Neural progenitor cell (in vitro differentiated cells): ENCODE results near the gene LYZL6. TPM values are rescaled to one million over a fixed set of nuclear protein-coding genes. Genes with fewer than 3 reads are reported as not detected.

Experiments
- DNase-seq: peaks from one replicate; pipeline ENCODE4 v3.0.0-alpha.2; 2016; ENCODE audit warnings: low spot score
- H2AFZ ChIP-seq: fragments of 200-600 bp; sonication (generic); replicated peaks from 2 replicates; pipeline ENCODE4 v1.6.1; 2016; ENCODE audit warnings: antibody characterized with exemption
- H3F3A ChIP-seq: fragments of 200-600 bp; sonication (generic); 2 replicates; pipeline ENCODE4 v1.6.1; 2016; ENCODE audit warnings: antibody characterized with exemption, low read depth
- H3K27ac ChIP-seq: fragments of 200-600 bp; sonication (generic); 2 replicates; pipeline ENCODE4 v1.5.1; 2016; ENCODE audit warnings: mild to moderate bottlenecking
- H3K27me3 ChIP-seq: fragments of 200-600 bp; sonication (generic); 2 replicates; pipeline ENCODE4 v1.6.1; 2016; ENCODE audit warnings: mild to moderate bottlenecking, moderate library complexity
- H3K36me3 ChIP-seq: fragments of 200-600 bp; sonication (generic); 2 replicates; pipeline ENCODE4 v1.5.1; 2016
- H3K4me1 ChIP-seq: fragments of 200-600 bp; sonication (generic); 2 replicates; pipeline ENCODE4 v1.6.1; 2016; ENCODE audit warnings: mixed run types
- H3K4me2 ChIP-seq: fragments of 200-600 bp; sonication (generic); 2 replicates; pipeline ENCODE4 v1.6.1; 2016
- H3K4me3 ChIP-seq: fragments of 200-600 bp; sonication (generic); 2 replicates; pipeline ENCODE4 v1.5.1; 2016
- H3K79me2 ChIP-seq: fragments of 200-600 bp; sonication (generic); 2 replicates; pipeline ENCODE4 v1.6.1; 2016; ENCODE audit warnings: low read depth
- H3K9ac ChIP-seq: fragments of 200-600 bp; sonication (generic); 2 replicates; pipeline ENCODE4 v1.6.1; 2016
- H3K9me3 ChIP-seq: fragments of 200-600 bp; sonication (generic); 2 replicates; pipeline ENCODE4 v1.5.1; 2016; ENCODE audit warnings: low read depth
- H4K20me1 ChIP-seq: fragments of 200-600 bp; sonication (generic); 2 replicates; pipeline ENCODE4 v1.6.1; 2016; ENCODE audit warnings: low read depth
- H3K27ac Mint-ChIP-seq: 3 replicates; pipeline ENCODE4 v1.8.0; 2021; ENCODE audit warnings: mixed read lengths
- H3K27me3 Mint-ChIP-seq: 2 replicates; pipeline ENCODE4 v1.8.0; 2022; ENCODE audit warnings: low read depth, mild to moderate bottlenecking, inconsistent platforms, moderate library complexity, mixed read lengths; ENCODE audit not compliant: insufficient read depth
- H3K36me3 Mint-ChIP-seq: 3 replicates; pipeline ENCODE4 v1.8.0; 2021; ENCODE audit warnings: mixed read lengths
- H3K4me1 Mint-ChIP-seq: 3 replicates; pipeline ENCODE4 v1.8.0; 2021; ENCODE audit warnings: mixed read lengths
- H3K4me3 Mint-ChIP-seq: 3 replicates; pipeline ENCODE4 v1.8.0; 2021; ENCODE audit warnings: mild to moderate bottlenecking, moderate library complexity, mixed read lengths
- H3K9me3 Mint-ChIP-seq: 3 replicates; pipeline ENCODE4 v1.8.0; 2020; ENCODE audit warnings: mixed read lengths
- CTCF ChIP-seq: fragments of 200-600 bp; sonication (generic); IDR thresholded peaks from 2 replicates; pipeline ENCODE4 v1.5.1; 2017; ENCODE audit warnings: antibody characterized with exemption, mild to moderate bottlenecking
- EZH2 ChIP-seq: fragments of 200-600 bp; sonication (generic); IDR thresholded peaks from 2 replicates; pipeline ENCODE4 v1.6.1; 2017; ENCODE audit warnings: antibody characterized with exemption, mild to moderate bottlenecking, moderate library complexity
- EZH2phosphoT487 ChIP-seq: fragments of 200-600 bp; sonication (generic); IDR thresholded peaks from 2 replicates; pipeline ENCODE4 v1.6.1; 2017; ENCODE audit warnings: antibody characterized with exemption
- total RNA-seq: library from RNA; depleted of rRNA; stranded (reverse); fragments of >200 nt; gene quantifications from 2 replicates; pipeline ENCODE4 v1.2.3, GENCODE V29; 2015; ENCODE audit warnings: low replicate concordance

The LYZL6 gene
- total RNA-seq, 1 donor from 2014 or later, result not detected

GRCh38 chr17:35932586-35932985 lies 10.9 kb downstream of the LYZL6 start:
- H3K27me3 Mint-ChIP-seq, result peaks cover 3% of the 10 kb centered on the region
- Histone ChIP-seq H3K9me3 (no peaks in the 10 kb centered on the region), H4K20me1 (no peaks in the 10 kb centered on the region), H2AFZ (peak overlapping the region; percentile 93), H3F3A (peaks cover 5% of the 10 kb centered on the region), H3K9ac (no peak overlapping the region), H3K4me3 (no peak overlapping the region), H3K27ac (no peak overlapping the region), H3K4me1 (peaks cover 18% of the 10 kb centered on the region), H3K4me2 (no peak overlapping the region), H3K27me3 (no peaks in the 10 kb centered on the region), H3K36me3 (no peaks in the 10 kb centered on the region), H3K79me2 (no peaks in the 10 kb centered on the region)
- no peak for DNase-seq
- no peaks in the 10 kb centered on the region for H3K36me3 Mint-ChIP-seq
- H3K4me3 Mint-ChIP-seq, result no peak overlapping the region
- peaks cover 22% of the 10 kb centered on the region for H3K4me1 Mint-ChIP-seq
- no peak for TF ChIP-seq CTCF
- no peak for TF ChIP-seq EZH2
- TF ChIP-seq EZH2phosphoT487, result no peak
- H3K27ac Mint-ChIP-seq, result peak overlapping the region; percentile 16
- no peaks in the 10 kb centered on the region for H3K9me3 Mint-ChIP-seq

DNA sequence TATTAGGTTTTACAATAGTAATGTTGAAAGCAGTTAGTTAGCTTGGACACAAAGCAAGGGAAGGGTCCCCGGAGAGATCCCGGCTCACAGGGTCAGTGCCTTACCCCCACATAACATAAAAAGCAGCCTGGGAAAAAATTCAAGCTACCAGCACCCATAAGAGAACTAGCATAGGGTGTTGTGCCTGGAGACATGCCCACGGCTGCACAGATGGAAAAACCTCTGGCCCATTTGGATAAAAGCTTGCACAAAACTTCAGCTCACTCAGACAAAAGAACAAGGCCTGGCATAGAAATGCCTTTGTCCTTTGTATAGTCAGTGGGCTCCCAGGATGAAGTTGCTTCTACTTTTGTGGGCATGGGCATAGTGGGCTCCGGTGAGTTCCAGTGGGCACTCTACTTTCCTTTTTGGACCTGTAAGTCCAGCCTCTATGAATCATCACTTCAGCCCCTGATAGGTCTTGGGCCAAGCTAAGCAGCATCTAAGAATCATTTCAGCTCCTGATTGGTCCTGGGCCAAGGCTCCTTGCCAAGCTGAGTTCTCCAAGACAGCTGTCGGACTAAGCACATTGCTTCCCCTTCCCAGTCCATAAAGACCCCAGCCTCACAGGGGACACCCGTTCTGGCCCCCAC lies 11.6 kb downstream of the LYZL6 start:
- Mint-ChIP-seq H3K4me1 (peaks cover 22% of the 10 kb centered on the region), H3K27ac (no peak overlapping the region), H3K27me3 (peaks cover 3% of the 10 kb centered on the region), H3K36me3 (no peaks in the 10 kb centered on the region), H3K4me3 (no peak overlapping the region), H3K9me3 (no peaks in the 10 kb centered on the region)
- Histone ChIP-seq H3K4me1 (peaks cover 18% of the 10 kb centered on the region), H3K36me3 (no peaks in the 10 kb centered on the region), H2AFZ (peak overlapping the region; percentile 93), H3K4me2 (no peak overlapping the region), H3F3A (peaks cover 7% of the 10 kb centered on the region), H3K4me3 (no peak overlapping the region), H3K27me3 (no peaks in the 10 kb centered on the region), H3K9ac (no peak overlapping the region), H3K9me3 (no peaks in the 10 kb centered on the region), H3K27ac (no peak overlapping the region), H4K20me1 (no peaks in the 10 kb centered on the region), H3K79me2 (no peaks in the 10 kb centered on the region)
- DNase-seq, result no peak
- TF ChIP-seq CTCF (no peak), EZH2phosphoT487 (no peak), EZH2 (no peak)

DNA sequence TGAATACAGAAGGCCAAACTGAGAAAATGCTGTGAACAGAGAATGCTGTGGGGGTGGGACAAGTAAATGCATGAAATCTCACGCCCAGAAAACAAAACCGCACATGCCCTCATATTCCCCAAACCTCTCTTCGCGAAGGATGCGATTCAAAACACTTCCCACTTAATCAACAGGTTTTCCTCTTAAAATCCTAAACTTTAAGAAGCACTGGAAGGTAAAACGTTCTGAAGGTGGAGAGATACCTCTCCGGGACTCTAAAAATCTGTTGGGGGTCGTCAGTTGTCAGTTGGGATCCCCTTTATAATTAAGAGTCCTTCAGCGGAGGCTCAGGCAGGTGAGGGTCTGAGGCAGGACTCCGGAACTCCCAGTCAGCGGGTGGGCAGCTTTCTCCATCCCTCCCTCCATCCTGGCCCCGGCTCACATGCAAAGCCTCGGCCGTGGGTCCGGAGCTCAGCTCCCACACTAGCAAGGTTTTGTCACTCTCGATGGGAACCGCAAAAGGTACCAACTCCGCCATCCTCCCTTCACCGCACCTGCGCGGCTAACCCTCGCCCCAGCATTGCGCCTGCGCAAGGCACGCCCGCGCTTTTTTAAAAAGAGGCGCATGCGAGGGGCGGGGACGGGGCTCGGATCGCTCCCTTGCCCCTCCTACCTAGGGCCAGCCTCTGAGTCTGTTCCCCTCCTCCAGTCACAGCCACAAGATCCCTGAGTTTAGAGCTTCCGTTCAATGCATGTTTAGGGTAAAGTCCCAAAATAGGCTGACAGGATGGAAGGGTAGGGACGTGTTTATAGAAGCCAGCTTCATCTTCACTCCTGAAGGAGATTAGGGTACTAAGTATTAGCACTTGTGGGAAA lies 13.1 kb downstream of the LYZL6 start, which contains the start of gene RDM1:
Gene RDM1 (minus strand): TSS at position 563 of the 855 bp plus-strand sequence. CDS start 46 bp downstream, at position 517.
- H3K4me2 ChIP-seq, result peak within 1 kb of the TSS; percentile 78
- no peaks in the 10 kb centered on the region for H3K9me3 Mint-ChIP-seq
- H3K4me1 Mint-ChIP-seq, result peaks cover 22% of the 10 kb centered on the region
- H3K4me3 Mint-ChIP-seq, result peak within 1 kb of the TSS; percentile 89
- peaks cover 3% of the 10 kb centered on the region for H3K27me3 Mint-ChIP-seq
- peak within 1 kb of the TSS; percentile 74 for H3K27ac Mint-ChIP-seq
- no peaks in the 10 kb centered on the region for H3K9me3 ChIP-seq
- no peaks in the 10 kb centered on the region for H3K36me3 ChIP-seq
- H3K4me1 ChIP-seq, result peaks cover 18% of the 10 kb centered on the region
- TF ChIP-seq CTCF (no peak), EZH2 (no peak), EZH2phosphoT487 (no peak)
- H3K9ac ChIP-seq, result no peak within 1 kb of the TSS
- no peaks in the 10 kb centered on the region for H4K20me1 ChIP-seq
- peak; percentile 94 for DNase-seq
- H3F3A ChIP-seq, result peaks cover 7% of the 10 kb centered on the region
- no peaks in the 10 kb centered on the region for H3K36me3 Mint-ChIP-seq
- H3K79me2 ChIP-seq, result no peaks in the 10 kb centered on the region
- peak within 1 kb of the TSS; percentile 93 for H2AFZ ChIP-seq
- H3K27ac ChIP-seq, result no peak within 1 kb of the TSS
- peak within 1 kb of the TSS; percentile 59 for H3K4me3 ChIP-seq
- no peaks in the 10 kb centered on the region for H3K27me3 ChIP-seq
